GM06990 (cell line): Measurements from ENCODE around the gene SERINC5.

ENCODE experiments used
- DNase-seq: peaks from one replicate; pipeline ENCODE4 v3.0.0-alpha.2; 2011; ENCODE audit not compliant: insufficient read length; ENCODE audit errors: extremely low read depth
- H3K27me3 ChIP-seq: replicated peaks from 2 replicates; pipeline ENCODE4 v1.6.0; 2011; ENCODE audit warnings: low read length; ENCODE audit not compliant: control insufficient read depth, insufficient read depth
- H3K36me3 ChIP-seq: 2 replicates; pipeline ENCODE4 v1.5.1; 2011; ENCODE audit warnings: low read length; ENCODE audit not compliant: control insufficient read depth, insufficient read depth
- H3K4me3 ChIP-seq: replicated peaks from 2 replicates; pipeline ENCODE4 v1.5.1; 2011; ENCODE audit warnings: low read depth, mild to moderate bottlenecking, control low read depth, low read length
- CTCF ChIP-seq: IDR thresholded peaks from 2 replicates; pipeline ENCODE4 v1.5.1; 2011; ENCODE audit warnings: low read length, control low read depth, mild to moderate bottlenecking, inconsistent platforms; ENCODE audit not compliant: insufficient read depth, poor library complexity, severe bottlenecking

SERINC5 gene

GRCh38 chr5:80239680-80240367, 16.0 kb downstream of the SERINC5 start:
- DNase-seq, result no peak
- Histone ChIP-seq H3K36me3 (no peaks in the 10 kb centered on the region), H3K4me3 (no peak overlapping the region), H3K27me3 (no peaks in the 10 kb centered on the region)
- no peak for TF ChIP-seq CTCF

- no peak for TF ChIP-seq CTCF
- DNase-seq, result no peak
- Histone ChIP-seq H3K36me3 (no peaks in the 10 kb centered on the region), H3K27me3 (no peaks in the 10 kb centered on the region), H3K4me3 (no peak overlapping the region)
Measured at GRCh38 chr5:80238778-80239679, 16.8 kb downstream of the SERINC5 start.

GRCh38 chr5:80238097-80238496, 17.8 kb downstream of the SERINC5 start:
- no peak overlapping the region for H3K4me3 ChIP-seq
- H3K27me3 ChIP-seq, result no peaks in the 10 kb centered on the region
- no peak for TF ChIP-seq CTCF
- DNase-seq, result no peak
- no peaks in the 10 kb centered on the region for H3K36me3 ChIP-seq

- DNase-seq, result no peak
- TF ChIP-seq CTCF, result no peak
- no peaks in the 10 kb centered on the region for H3K36me3 ChIP-seq
Measured at GRCh38 chr5:80237243-80237642, 18.6 kb downstream of the SERINC5 start.

GRCh38 chr5:80234116-80234948, 21.5 kb downstream of the SERINC5 start:
- TF ChIP-seq CTCF, result no peak
- Histone ChIP-seq H3K4me3 (no peak overlapping the region), H3K36me3 (no peaks in the 10 kb centered on the region), H3K27me3 (no peaks in the 10 kb centered on the region)
- DNase-seq, result no peak

More at GRCh38 chr5:80237243-80237642, 18.6 kb downstream of the SERINC5 start:
- Histone ChIP-seq H3K27me3 (no peaks in the 10 kb centered on the region), H3K4me3 (no peak overlapping the region)
